ENCODE data around the gene NISCH. TPM values are rescaled to one million over a fixed set of nuclear protein-coding genes. Genes with fewer than 3 reads are reported as not detected.
A peak's percentile ranks its signal among the peaks of the same experiment; 100 is the strongest.
"Not testable (repeated sequence)": the region's sequence is repeated elsewhere in the genome, so short reads cannot be mapped to it uniquely, and the experiment has no call there.

NISCH gene
- total and polyA plus RNA-seq, 2 donors (not counting 3 experiments of a cell fraction or from before 2014, with no cell fraction given), result 156 to 178 TPM

GRCh38 chr3:52526671-52527038 lies 71.3 kb downstream of the NISCH start:
- dilution Hi-C loops (cut with MboI; ENCODE audit: extremely low pct_ligation_motif_present, low sequenced_read_pairs); H3K27ac ChIP-seq (ENCODE audit: insufficient read depth, low read depth, low read length); FAIRE-seq; H3K9ac ChIP-seq (replicated peaks; ENCODE audit: extremely low read depth, insufficient read depth, low read length); H2AFZ ChIP-seq (ENCODE audit: low read depth, low read length); DNase-seq (ENCODE audit: low read depth, low spot score); H3K4me3 ChIP-seq (replicated peaks in 1 of 3; ENCODE audit: insufficient read depth in 1 of 3, low read depth in 1 of 3, low read length in 3 of 3); BruUV-seq (replicated peaks); H3K9me3 ChIP-seq (replicated peaks; ENCODE audit: control insufficient read depth, insufficient read depth, low read length); H4K20me1 ChIP-seq (replicated peaks; ENCODE audit: control insufficient read depth, extremely low read depth, insufficient read depth, low read length); H3K4me2 ChIP-seq (ENCODE audit: insufficient read depth, low read length); H3K9me1 ChIP-seq (replicated peaks; ENCODE audit: control insufficient read depth, extremely low read depth, insufficient read depth, low read length); H3K27me3 ChIP-seq (ENCODE audit: control insufficient read depth in 2 of 2, insufficient read depth in 2 of 2, low read length in 2 of 2): not testable (repeated sequence)
- Histone ChIP-seq H3K79me2 (ENCODE audit: control insufficient read depth, insufficient read depth, low read length) (peaks cover 23% of the 10 kb centered on the region), H3K36me3 (ENCODE audit: control insufficient read depth in 2 of 2, extremely low read depth in 1 of 2, insufficient read depth in 2 of 2, low read length in 2 of 2) (peaks cover 18 to 56% of the 10 kb centered on the region in 2 experiments), H3K4me1 (ENCODE audit: control insufficient read depth, extremely low read depth, insufficient read depth, low read length) (peaks cover 27% of the 10 kb centered on the region)
- peak; percentile 33 for TF ChIP-seq POLR2AphosphoS5 (IDR thresholded peaks at IDR 0.05; ENCODE audit: insufficient read depth, low read depth, low read length)
- ChIA-PET POLR2A (interaction anchor here (1.4 kb wide), 1 partner anchor 18 kb away, joined by 3 read pairs; no protein-coding TSS in a partner anchor), CTCF (interaction anchor here (1.1 to 1.5 kb wide), 3 partner anchors 9 to 56 kb away, joined by 3 to 6 read pairs (median 5); partner anchors contain the start of gene UQCC5)
- intact Hi-C loops (cut with micrococcal nuclease), result loop anchor here (1.0 kb wide), 1 partner anchor 35 kb away; no protein-coding TSS in a partner anchor

GRCh38 chr3:52527039-52527731 lies 71.8 kb downstream of the NISCH start:
- Histone ChIP-seq H2AFZ (ENCODE audit: low read depth, low read length) (no peak overlapping the region), H3K9me1 (replicated peaks; ENCODE audit: control insufficient read depth, extremely low read depth, insufficient read depth, low read length) (no peaks in the 10 kb centered on the region), H3K9me3 (replicated peaks; ENCODE audit: control insufficient read depth, insufficient read depth, low read length) (no peaks in the 10 kb centered on the region), H3K4me1 (ENCODE audit: control insufficient read depth, extremely low read depth, insufficient read depth, low read length) (peaks cover 32% of the 10 kb centered on the region), H3K27me3 (ENCODE audit: control insufficient read depth in 2 of 2, insufficient read depth in 2 of 2, low read length in 2 of 2) (no peaks in the 10 kb centered on the region), H3K9ac (replicated peaks; ENCODE audit: extremely low read depth, insufficient read depth, low read length) (no peak overlapping the region), H3K4me3 (replicated peaks in 1 of 3; ENCODE audit: insufficient read depth in 1 of 3, low read depth in 1 of 3, low read length in 3 of 3) (no peak overlapping the region), H3K4me2 (ENCODE audit: insufficient read depth, low read length) (no peak overlapping the region), H4K20me1 (replicated peaks; ENCODE audit: control insufficient read depth, extremely low read depth, insufficient read depth, low read length) (no peaks in the 10 kb centered on the region), H3K36me3 (ENCODE audit: control insufficient read depth in 2 of 2, extremely low read depth in 1 of 2, insufficient read depth in 2 of 2, low read length in 2 of 2) (peaks cover 13 to 52% of the 10 kb centered on the region in 2 experiments), H3K27ac (ENCODE audit: insufficient read depth, low read depth, low read length) (no peak overlapping the region), H3K79me2 (ENCODE audit: control insufficient read depth, insufficient read depth, low read length) (peaks cover 28% of the 10 kb centered on the region)
- dilution Hi-C loops (cut with MboI; ENCODE audit: extremely low pct_ligation_motif_present, low sequenced_read_pairs) (no loop called here), intact Hi-C loops (cut with micrococcal nuclease) (no loop called here)
- ChIA-PET POLR2A (no interaction called here), CTCF (interaction anchor here (1.1 to 1.5 kb wide), 3 partner anchors 9 to 56 kb away, joined by 3 to 6 read pairs (median 5); partner anchors contain the start of gene UQCC5)
- FAIRE-seq (no peak), DNase-seq (ENCODE audit: low read depth, low spot score) (no peak)
- no TSS peak for BruUV-seq (replicated peaks)
- TF ChIP-seq POLR2A (IDR thresholded peaks at IDR 0.05; ENCODE audit: low read depth, low read length), result no peak
- TF ChIP-seq MYC (IDR thresholded peaks at IDR 0.05; ENCODE audit: low read depth, low read length), result no peak
- TF ChIP-seq FOS (IDR thresholded peaks at IDR 0.05; ENCODE audit: borderline replicate concordance, insufficient read depth, low read length), result no peak
- TF ChIP-seq EZH2 (IDR thresholded peaks at IDR 0.05; ENCODE audit: borderline replicate concordance, low read depth, low read length, severe bottlenecking), result no peak
- TF ChIP-seq JUN (IDR thresholded peaks at IDR 0.05; ENCODE audit: borderline replicate concordance, insufficient read depth, insufficient read length, low read depth), result no peak
- TF ChIP-seq CTCF (IDR thresholded peaks at IDR 0.05; ENCODE audit: extremely low read depth in 1 of 2, insufficient read depth in 1 of 2, low read depth in 1 of 2, low read length in 2 of 2), result no peak
- no peak for TF ChIP-seq MAX (IDR thresholded peaks at IDR 0.05; ENCODE audit: insufficient read depth, insufficient read length)
- TF ChIP-seq GATA2 (IDR thresholded peaks at IDR 0.05; ENCODE audit: insufficient read depth, insufficient read length, low read depth, low read length), result no peak
- no peak for TF ChIP-seq POLR2AphosphoS5 (IDR thresholded peaks at IDR 0.05; ENCODE audit: insufficient read depth, low read depth, low read length)

Data from endothelial cell of umbilical vein (primary cell).